A673 (cell line): ENCODE measurements around the gene NAPSA.

ENCODE experiments used
- EZH2 ChIP-seq: fragments of 200-600 bp; sonication (generic); IDR thresholded peaks from 2 replicates; pipeline ENCODE4 v1.6.1; 2017; ENCODE audit warnings: borderline replicate concordance, low read depth, mild to moderate bottlenecking, mixed read lengths, antibody characterized with exemption, low read length; ENCODE audit not compliant: poor library complexity, severe bottlenecking
- TF ChIP-seq, protein P1 (sequence below): fragments of 300-800, 200-600 bp; sonication (generic); conservative IDR thresholded peaks from 2 replicates; pipeline ENCODE4 v1.5.1; 2017; ENCODE audit warnings: low read depth, mild to moderate bottlenecking, antibody characterized with exemption, low read length, moderate library complexity, mixed read lengths

DNA sequence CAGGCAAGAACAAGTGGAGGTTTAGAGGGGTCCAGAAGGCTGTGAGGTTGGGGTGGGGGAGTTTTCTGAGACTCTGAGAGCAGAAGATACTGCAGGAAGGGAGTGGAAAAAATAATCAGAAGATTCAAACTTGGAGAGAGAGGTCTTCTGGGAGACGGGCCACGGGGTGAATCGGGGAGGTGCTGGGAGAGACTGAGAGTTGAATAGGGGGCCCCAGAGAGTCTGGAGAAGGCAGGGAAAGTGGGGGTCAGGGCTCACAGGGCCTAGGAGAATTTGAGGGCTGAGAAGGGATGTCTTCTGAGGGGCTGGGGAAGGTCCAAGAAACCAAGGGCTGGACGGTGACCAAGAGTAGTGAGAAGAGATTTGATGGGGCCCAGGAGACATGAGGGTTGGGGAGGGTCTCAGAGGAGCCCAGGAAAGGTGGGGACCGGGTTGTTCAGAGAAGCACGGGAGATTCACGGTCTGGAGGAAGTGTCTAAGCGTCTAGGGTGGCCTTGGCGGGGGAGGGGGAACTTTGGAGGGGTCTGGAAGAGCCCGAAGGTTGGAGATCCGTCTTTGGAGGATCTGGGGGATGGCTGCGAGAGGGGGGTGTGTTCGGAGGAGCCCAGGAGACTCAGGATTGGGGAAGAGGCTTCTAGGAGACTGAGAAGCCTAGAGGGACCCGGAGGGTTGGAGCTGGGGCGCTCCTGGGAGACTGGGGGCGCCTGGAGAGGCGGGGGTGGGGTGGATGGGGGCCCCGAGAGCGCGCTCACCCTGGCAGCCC is 37.8 kb downstream of the NAPSA start:
- TF ChIP-seq EZH2 = no peak
- TF ChIP-seq, protein P1, sequence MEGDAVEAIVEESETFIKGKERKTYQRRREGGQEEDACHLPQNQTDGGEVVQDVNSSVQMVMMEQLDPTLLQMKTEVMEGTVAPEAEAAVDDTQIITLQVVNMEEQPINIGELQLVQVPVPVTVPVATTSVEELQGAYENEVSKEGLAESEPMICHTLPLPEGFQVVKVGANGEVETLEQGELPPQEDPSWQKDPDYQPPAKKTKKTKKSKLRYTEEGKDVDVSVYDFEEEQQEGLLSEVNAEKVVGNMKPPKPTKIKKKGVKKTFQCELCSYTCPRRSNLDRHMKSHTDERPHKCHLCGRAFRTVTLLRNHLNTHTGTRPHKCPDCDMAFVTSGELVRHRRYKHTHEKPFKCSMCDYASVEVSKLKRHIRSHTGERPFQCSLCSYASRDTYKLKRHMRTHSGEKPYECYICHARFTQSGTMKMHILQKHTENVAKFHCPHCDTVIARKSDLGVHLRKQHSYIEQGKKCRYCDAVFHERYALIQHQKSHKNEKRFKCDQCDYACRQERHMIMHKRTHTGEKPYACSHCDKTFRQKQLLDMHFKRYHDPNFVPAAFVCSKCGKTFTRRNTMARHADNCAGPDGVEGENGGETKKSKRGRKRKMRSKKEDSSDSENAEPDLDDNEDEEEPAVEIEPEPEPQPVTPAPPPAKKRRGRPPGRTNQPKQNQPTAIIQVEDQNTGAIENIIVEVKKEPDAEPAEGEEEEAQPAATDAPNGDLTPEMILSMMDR = 0 out of 2 replicates have a peak, but pooled peaks have one; percentile 10
